Measurements from ENCODE around the gene DSG2.

DSG2 gene

DNA sequence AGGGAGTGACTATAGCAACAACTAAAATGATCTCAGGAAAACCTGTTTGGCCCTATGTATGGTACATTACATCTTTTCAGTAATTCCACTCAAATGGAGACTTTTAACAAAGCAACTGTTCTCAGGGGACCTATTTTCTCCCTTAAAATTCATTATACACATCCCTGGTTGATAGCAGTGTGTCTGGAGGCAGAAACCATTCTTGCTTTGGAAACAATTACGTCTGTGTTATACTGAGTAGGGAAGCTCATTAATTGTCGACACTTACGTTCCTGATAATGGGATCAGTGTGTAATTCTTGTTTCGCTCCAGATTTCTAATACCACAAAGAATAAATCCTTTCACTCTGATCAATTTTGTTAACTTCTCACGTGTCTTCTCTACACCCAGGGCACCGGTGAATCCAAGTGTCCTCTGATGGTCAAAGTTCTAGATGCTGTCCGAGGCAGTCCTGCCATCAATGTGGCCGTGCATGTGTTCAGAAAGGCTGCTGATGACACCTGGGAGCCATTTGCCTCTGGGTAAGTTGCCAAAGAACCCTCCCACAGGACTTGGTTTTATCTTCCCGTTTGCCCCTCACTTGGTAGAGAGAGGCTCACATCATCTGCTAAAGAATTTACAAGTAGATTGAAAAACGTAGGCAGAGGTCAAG, 94.7 kb downstream of the DSG2 start:
- no peak overlapping the region for H3K27ac ChIP-seq (ENCODE audit: low read depth, low read length)
- H3K27me3 ChIP-seq (ENCODE audit: control insufficient read depth in 1 of 2, insufficient read depth in 2 of 2, low read length in 2 of 2): no peaks in the 10 kb centered on the region
- H3K4me3 ChIP-seq (ENCODE audit: low read depth in 1 of 2, low read length in 2 of 2): no peak overlapping the region
- H3K36me3 ChIP-seq (ENCODE audit: insufficient read depth, low read length): no peaks in the 10 kb centered on the region
- no peak overlapping the region for H3K9ac ChIP-seq (ENCODE audit: low read length)
- H3K9me3 ChIP-seq (ENCODE audit: low read length): no peaks in the 10 kb centered on the region
- H3K4me1 ChIP-seq (ENCODE audit: insufficient read depth, low read length): no peaks in the 10 kb centered on the region

DNA sequence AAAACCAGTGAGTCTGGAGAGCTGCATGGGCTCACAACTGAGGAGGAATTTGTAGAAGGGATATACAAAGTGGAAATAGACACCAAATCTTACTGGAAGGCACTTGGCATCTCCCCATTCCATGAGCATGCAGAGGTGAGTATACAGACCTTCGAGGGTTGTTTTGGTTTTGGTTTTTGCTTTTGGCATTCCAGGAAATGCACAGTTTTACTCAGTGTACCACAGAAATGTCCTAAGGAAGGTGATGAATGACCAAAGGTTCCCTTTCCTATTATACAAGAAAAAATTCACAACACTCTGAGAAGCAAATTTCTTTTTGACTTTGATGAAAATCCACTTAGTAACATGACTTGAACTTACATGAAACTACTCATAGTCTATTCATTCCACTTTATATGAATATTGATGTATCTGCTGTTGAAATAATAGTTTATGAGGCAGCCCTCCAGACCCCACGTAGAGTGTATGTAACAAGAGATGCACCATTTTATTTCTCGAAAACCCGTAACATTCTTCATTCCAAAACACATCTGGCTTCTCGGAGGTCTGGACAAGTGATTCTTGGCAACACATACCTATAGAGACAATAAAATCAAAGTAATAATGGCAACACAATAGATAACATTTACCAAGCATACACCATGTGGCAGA, 97.3 kb downstream of the DSG2 start:
- Histone ChIP-seq H3K36me3 (ENCODE audit: insufficient read depth, low read length) (no peaks in the 10 kb centered on the region), H3K27ac (ENCODE audit: low read depth, low read length) (no peak overlapping the region), H3K4me1 (ENCODE audit: insufficient read depth, low read length) (no peaks in the 10 kb centered on the region), H3K9me3 (ENCODE audit: low read length) (no peaks in the 10 kb centered on the region), H3K27me3 (ENCODE audit: control insufficient read depth in 1 of 2, insufficient read depth in 2 of 2, low read length in 2 of 2) (no peaks in the 10 kb centered on the region), H3K4me3 (ENCODE audit: low read depth in 1 of 2, low read length in 2 of 2) (no peak overlapping the region), H3K9ac (ENCODE audit: low read length) (no peak overlapping the region)

DNA sequence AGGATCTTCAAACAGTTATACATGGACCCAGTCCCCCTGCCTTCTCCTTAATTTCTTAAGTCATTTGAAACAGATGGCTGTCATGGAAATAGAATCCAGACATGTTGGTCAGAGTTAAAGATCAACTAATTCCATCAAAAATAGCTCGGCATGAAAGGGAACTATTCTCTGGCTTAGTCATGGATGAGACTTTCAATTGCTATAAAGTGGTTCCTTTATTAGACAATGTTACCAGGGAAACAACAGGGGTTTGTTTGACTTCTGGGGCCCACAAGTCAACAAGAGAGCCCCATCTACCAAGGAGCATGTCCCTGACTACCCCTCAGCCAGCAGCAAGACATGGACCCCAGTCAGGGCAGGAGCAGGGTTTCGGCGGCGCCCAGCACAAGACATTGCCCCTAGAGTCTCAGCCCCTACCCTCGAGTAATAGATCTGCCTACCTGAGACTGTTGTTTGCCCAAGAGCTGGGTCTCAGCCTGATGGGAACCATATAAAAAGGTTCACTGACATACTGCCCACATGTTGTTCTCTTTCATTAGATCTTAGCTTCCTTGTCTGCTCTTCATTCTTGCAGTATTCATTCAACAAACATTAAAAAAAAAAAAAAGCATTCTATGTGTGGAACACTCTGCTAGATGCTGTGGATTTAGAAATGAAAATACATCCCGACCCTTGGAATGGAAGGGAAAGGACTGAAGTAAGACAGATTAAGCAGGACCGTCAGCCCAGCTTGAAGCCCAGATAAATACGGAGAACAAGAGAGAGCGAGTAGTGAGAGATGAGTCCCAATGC, 98.3 kb downstream of the DSG2 start:
- Histone ChIP-seq H3K27ac (ENCODE audit: low read depth, low read length) (no peak overlapping the region), H3K27me3 (ENCODE audit: control insufficient read depth in 1 of 2, insufficient read depth in 2 of 2, low read length in 2 of 2) (no peaks in the 10 kb centered on the region), H3K4me3 (ENCODE audit: low read depth in 1 of 2, low read length in 2 of 2) (no peak overlapping the region), H3K9ac (ENCODE audit: low read length) (no peak overlapping the region), H3K4me1 (ENCODE audit: insufficient read depth, low read length) (no peaks in the 10 kb centered on the region), H3K9me3 (ENCODE audit: low read length) (no peaks in the 10 kb centered on the region), H3K36me3 (ENCODE audit: insufficient read depth, low read length) (no peaks in the 10 kb centered on the region)

DNA sequence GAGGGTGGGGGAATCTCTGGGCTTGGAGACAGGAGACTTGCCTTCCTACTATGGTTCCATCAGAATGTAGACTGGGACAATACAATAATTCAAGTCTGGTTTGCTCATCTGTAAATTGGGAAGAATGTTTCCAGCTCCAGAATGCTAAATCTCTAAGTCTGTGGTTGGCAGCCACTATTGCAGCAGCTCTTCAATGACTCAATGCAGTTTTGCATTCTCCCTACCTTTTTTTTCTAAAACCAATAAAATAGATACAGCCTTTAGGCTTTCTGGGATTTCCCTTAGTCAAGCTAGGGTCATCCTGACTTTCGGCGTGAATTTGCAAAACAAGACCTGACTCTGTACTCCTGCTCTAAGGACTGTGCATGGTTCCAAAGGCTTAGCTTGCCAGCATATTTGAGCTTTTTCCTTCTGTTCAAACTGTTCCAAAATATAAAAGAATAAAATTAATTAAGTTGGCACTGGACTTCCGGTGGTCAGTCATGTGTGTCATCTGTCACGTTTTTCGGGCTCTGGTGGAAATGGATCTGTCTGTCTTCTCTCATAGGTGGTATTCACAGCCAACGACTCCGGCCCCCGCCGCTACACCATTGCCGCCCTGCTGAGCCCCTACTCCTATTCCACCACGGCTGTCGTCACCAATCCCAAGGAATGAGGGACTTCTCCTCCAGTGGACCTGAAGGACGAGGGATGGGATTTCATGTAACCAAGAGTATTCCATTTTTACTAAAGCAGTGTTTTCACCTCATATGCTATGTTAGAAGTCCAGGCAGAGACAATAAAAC, 100.2 kb downstream of the DSG2 start:
- no peak overlapping the region for H3K9ac ChIP-seq (ENCODE audit: low read length)
- H3K4me3 ChIP-seq (ENCODE audit: low read depth in 1 of 2, low read length in 2 of 2): no peak overlapping the region
- H3K27ac ChIP-seq (ENCODE audit: low read depth, low read length): no peak overlapping the region
- H3K9me3 ChIP-seq (ENCODE audit: low read length): no peaks in the 10 kb centered on the region
- H3K4me1 ChIP-seq (ENCODE audit: insufficient read depth, low read length): no peaks in the 10 kb centered on the region
- H3K27me3 ChIP-seq (ENCODE audit: control insufficient read depth in 1 of 2, insufficient read depth in 2 of 2, low read length in 2 of 2): no peaks in the 10 kb centered on the region
- no peaks in the 10 kb centered on the region for H3K36me3 ChIP-seq (ENCODE audit: insufficient read depth, low read length)
